Esophagus muscularis mucosa (tissue), 4 donors: ENCODE data around the gene HSPA8. TPM values are rescaled to one million over a fixed set of nuclear protein-coding genes. Genes with fewer than 3 reads are reported as not detected.

Experiments used
- DNase-seq: peaks from one replicate; pipeline ENCODE4 v3.0.0-alpha.2; 2017; ENCODE audit errors: extremely low spot score
- H3K27ac ChIP-seq, 4 donors: fragments of 200-600 bp; sonication (generic); replicated peaks in 1 of 4; 1 replicate in 3 of 4; 2 replicates in 1 of 4; pipeline ENCODE4 v1.5.1; 2016 to 2019; ENCODE audit warnings: mild to moderate bottlenecking in 1 of 4
- H3K27me3 ChIP-seq, 4 donors: fragments of 200-600 bp; sonication (generic); one replicate each; pipeline versions ENCODE4 v1.5.1 to v1.6.0; 2016 to 2019
- H3K36me3 ChIP-seq, 4 donors: fragments of 200-600 bp; sonication (generic); one replicate each; pipeline ENCODE4 v1.5.1; 2016 to 2019
- H3K4me1 ChIP-seq, 4 donors: fragments of 200-600 bp; sonication (generic); one replicate each; pipeline ENCODE4 v1.5.1; 2016 to 2019
- H3K4me3 ChIP-seq, 4 donors: fragments of 200-600 bp; sonication (generic); 1 replicate in 2 of 4; 2 replicates in 2 of 4; pipeline ENCODE4 v1.5.1; 2016 to 2019; ENCODE audit warnings: mild to moderate bottlenecking in 4 of 4, moderate library complexity in 1 of 4
- H3K9me3 ChIP-seq, 4 donors: fragments of 200-600 bp; sonication (generic); 1 replicate in 3 of 4; 2 replicates in 1 of 4; pipeline ENCODE4 v1.5.1; 2016 to 2019
- CTCF ChIP-seq, 3 experiments: fragments of 200-600 bp in 2 of 3; fragments of 450-650 bp in 1 of 3; sonication (generic) in 2 of 3; IDR thresholded peaks; one replicate each; pipeline ENCODE4 v1.5.1; 2017 to 2019; ENCODE audit warnings: antibody characterized with exemption in 3 of 3, mild to moderate bottlenecking in 2 of 3, moderate library complexity in 1 of 3
- EP300 ChIP-seq: sonication (generic); formaldehyde crosslinking; IDR thresholded peaks from one replicate; pipeline ENCODE4 v1.6.1; 2017; ENCODE audit warnings: antibody characterized with exemption
- POLR2A ChIP-seq: fragments of 450-650 bp; IDR thresholded peaks from one replicate; pipeline ENCODE4 v1.6.1; 2017; ENCODE audit warnings: antibody characterized with exemption, moderate library complexity, mild to moderate bottlenecking, low read depth
- POLR2AphosphoS5 ChIP-seq, 2 donors: sonication (generic); formaldehyde crosslinking; IDR thresholded peaks; one replicate each; pipeline ENCODE4 v1.6.1; 2017; ENCODE audit warnings: antibody characterized with exemption in 2 of 2
- WGBS: methylation state at CpG from one replicate; pipeline ENCODE4 v1.1.5; 2018; 5-methylcytosine and 5-hydroxymethylcytosine counted together
- intact Hi-C: fragments of 100-400 bp; cut with DNase I; formaldehyde crosslinking; loops from one replicate; pipeline ENCODE4 v1.15.1; 2023
- total RNA-seq, 4 donors: library from RNA; depleted of rRNA; stranded (reverse); fragments of >200 nt; gene quantifications; one replicate each; pipeline versions ENCODE4 v1.1.0 to v1.2.1, GENCODE V29; 2016

The HSPA8 gene
- total RNA-seq, 4 donors from 2014 or later, result 982 to 1,379 (median 1,192) TPM

- H3K27ac ChIP-seq, result peak overlapping the region in 3 of 4 donors; percentile 39 to 70 (median 60)
- WGBS, result 97% methylated on average over 7 of the region's 7 CpGs
Measured at GRCh38 chr11:123084454-123084853, 22.5 kb upstream of the HSPA8 start.

GRCh38 chr11:123083623-123084029 is 21.7 kb upstream of the HSPA8 start:
- Histone ChIP-seq H3K9me3 (no peaks in the 10 kb centered on the region), H3K36me3 (peaks cover 0 to 47% (median 26%) of the 10 kb centered on the region in 4 donors), H3K4me3 (no peak overlapping the region), H3K4me1 (peaks cover 17 to 34% (median 24%) of the 10 kb centered on the region in 4 donors), H3K27me3 (no peaks in the 10 kb centered on the region), H3K27ac (peak overlapping the region; percentile 4 to 70 (median 50))
- peak; percentile 78 to 80 for TF ChIP-seq POLR2AphosphoS5 (IDR thresholded peaks at IDR 0.05)
- no peak for TF ChIP-seq EP300
- intact Hi-C loops, result no loop called here
- WGBS, result 0% methylated on average over 4 of the region's 4 CpGs
- DNase-seq, result peak; percentile 95

More at GRCh38 chr11:123084454-123084853, 22.5 kb upstream of the HSPA8 start:
- H3K36me3 ChIP-seq, result peaks cover 0 to 41% (median 24%) of the 10 kb centered on the region in 4 donors
- H3K4me1 ChIP-seq, result peaks cover 17 to 34% (median 24%) of the 10 kb centered on the region in 4 donors
- H3K9me3 ChIP-seq, result no peaks in the 10 kb centered on the region
- DNase-seq, result no peak
- intact Hi-C loops, result no loop called here
- H3K27me3 ChIP-seq, result no peaks in the 10 kb centered on the region
- no peak for TF ChIP-seq CTCF (IDR thresholded peaks at IDR 0.05)
- no peak for TF ChIP-seq EP300
- no peak overlapping the region for H3K4me3 ChIP-seq

- TF ChIP-seq CTCF (IDR thresholded peaks at IDR 0.05), result no peak
- TF ChIP-seq EP300, result no peak
- no peak for TF ChIP-seq POLR2A
- TF ChIP-seq POLR2AphosphoS5 (IDR thresholded peaks at IDR 0.05), result no peak
- H3K36me3 ChIP-seq, result peaks cover 0 to 52% (median 26%) of the 10 kb centered on the region in 4 donors
- peaks cover 17 to 34% (median 24%) of the 10 kb centered on the region in 4 donors for H3K4me1 ChIP-seq
- H3K27me3 ChIP-seq, result no peaks in the 10 kb centered on the region
- whole genome bisulfite sequencing, result 74% methylated on average over 4 of the region's 4 CpGs
- H3K9me3 ChIP-seq, result no peaks in the 10 kb centered on the region
- no peak for DNase-seq
- intact Hi-C loops, result no loop called here
- H3K4me3 ChIP-seq, result no peak overlapping the region
- peak overlapping the region; percentile 4 to 70 (median 50) for H3K27ac ChIP-seq
Measured at GRCh38 chr11:123082977-123083376, 21.0 kb upstream of the HSPA8 start.

- TF ChIP-seq CTCF (IDR thresholded peaks at IDR 0.05) (no peak), POLR2AphosphoS5 (IDR thresholded peaks at IDR 0.05) (no peak), POLR2A (no peak), EP300 (no peak)
- Histone ChIP-seq H3K4me3 (no peak overlapping the region), H3K4me1 (peaks cover 14 to 22% (median 18%) of the 10 kb centered on the region in 4 donors), H3K9me3 (no peaks in the 10 kb centered on the region), H3K36me3 (peaks cover 0 to 74% (median 35%) of the 10 kb centered on the region in 4 donors), H3K27ac (no peak overlapping the region), H3K27me3 (no peaks in the 10 kb centered on the region)
- intact Hi-C loops, result no loop called here
- no peak for DNase-seq
- 90% methylated on average over 1 of the region's 1 CpG for WGBS
Measured at GRCh38 chr11:123080015-123080414, 18.1 kb upstream of the HSPA8 start.

GRCh38 chr11:123076484-123076883 is 14.5 kb upstream of the HSPA8 start:
- intact Hi-C loops, result no loop called here
- DNase-seq, result no peak
- WGBS, result 84% methylated on average over 2 of the region's 2 CpGs

More at GRCh38 chr11:123076484-123076883, 14.5 kb upstream of the HSPA8 start:
- Histone ChIP-seq H3K9me3 (no peaks in the 10 kb centered on the region), H3K4me3 (no peak overlapping the region), H3K36me3 (peaks cover 0 to 79% (median 43%) of the 10 kb centered on the region in 4 donors), H3K27me3 (no peaks in the 10 kb centered on the region), H3K27ac (no peak overlapping the region), H3K4me1 (peaks cover 0 to 14% (median 9%) of the 10 kb centered on the region in 4 donors)
- TF ChIP-seq EP300 (no peak), POLR2A (no peak), POLR2AphosphoS5 (IDR thresholded peaks at IDR 0.05) (no peak), CTCF (IDR thresholded peaks at IDR 0.05) (no peak)
